Heart left ventricle (tissue), 13 donors: ENCODE measurements around the gene THSD4.

Experiments used
- CTCF ChIP-seq, 12 donors: fragments of 200-600 bp; sonication (generic) in 4 of 12; IDR thresholded peaks; one replicate each; pipeline versions ENCODE4 v1.5.0 to v1.8.0; 2018 to 2022; ENCODE audit warnings: antibody characterized with exemption in 12 of 12, mild to moderate bottlenecking in 5 of 12
- POLR2A ChIP-seq, 2 donors: fragments of 450-650 bp; IDR thresholded peaks; one replicate each; pipeline ENCODE4 v1.6.1; 2017; ENCODE audit warnings: antibody characterized with exemption in 2 of 2, mild to moderate bottlenecking in 2 of 2, moderate library complexity in 2 of 2
- donor health status: ischemic (EF 13 %, LVEDD 7.1; RV severe dilation, severe dysfunction).
- donor health status: DM: no; HTN: yes; CAD: no.
- donor health status: DM: no; HTN: no; CAD: no.
- donor health status: ischemic (EF 25% LVEDD 6.9; RV normal size, moderate dysfunction).
- donor health status: ischemic (EF 25% LVEDD 5.7; RV mildly dilated, moderate dysfunction).
- donor health status: ischemic (EF 35%, LVEDD 5.7; RV mildly dilated, moderate dysfunction).
- donor health status: nonischemic (EF 11% LVEDD 7.7; RV severe dilation, severe dysfunction).
- donor health status: DM: yes; HTN: yes; CAD: no.
- donor health status: PGD.
- donor health status: ischemic (EF 29% LVEDD 5.4; RV normal size, mild dysfunction).
- donor health status: nonischemic (EF 23%, LVEDD 6.1; RV moderate dilation, normal function).

- TF ChIP-seq POLR2A (IDR thresholded peaks at IDR 0.05), result no peak
- TF ChIP-seq CTCF (IDR thresholded peaks at IDR 0.05), result no peak
Observed at GRCh38 chr15:71559616-71560015, 444.3 kb downstream of the THSD4 start.
